ENCODE data around the gene FGF12.

The FGF12 gene

GRCh38 chr3:192496905-192497587 is 230.3 kb downstream of the FGF12 start:
- DNase-seq (ENCODE audit: low spot score), result no peak

- peak; percentile 10 for DNase-seq (ENCODE audit: low spot score)
Measured at GRCh38 chr3:192494174-192494573, 233.2 kb downstream of the FGF12 start.

- no peak for DNase-seq (ENCODE audit: low spot score)
Measured at GRCh38 chr3:192490720-192491119, 236.6 kb downstream of the FGF12 start.

- DNase-seq (ENCODE audit: low spot score), result no peak
Measured at GRCh38 chr3:192489579-192489978, 237.8 kb downstream of the FGF12 start.

- DNase-seq (ENCODE audit: low spot score), result no peak
Measured at GRCh38 chr3:192487033-192487432, 240.3 kb downstream of the FGF12 start.

- no peak for DNase-seq (ENCODE audit: low spot score)
Measured at GRCh38 chr3:192482809-192483208, 244.5 kb downstream of the FGF12 start.

GRCh38 chr3:192482391-192482790 is 244.9 kb downstream of the FGF12 start:
- no peak for DNase-seq (ENCODE audit: low spot score)

- DNase-seq (ENCODE audit: low spot score), result no peak
Measured at GRCh38 chr3:192481638-192482037, 245.7 kb downstream of the FGF12 start.

GRCh38 chr3:192467230-192468140 is 259.9 kb downstream of the FGF12 start:
- peak; percentile 19 for DNase-seq (ENCODE audit: low spot score)

- no peak for DNase-seq (ENCODE audit: low spot score)
Measured at GRCh38 chr3:192449036-192449435, 278.3 kb downstream of the FGF12 start.

- DNase-seq (ENCODE audit: low spot score), result no peak
Measured at GRCh38 chr3:192445770-192446644, 281.3 kb downstream of the FGF12 start.

- DNase-seq (ENCODE audit: low spot score), result no peak
Measured at GRCh38 chr3:192444791-192445106, 282.6 kb downstream of the FGF12 start.

GRCh38 chr3:192444096-192444790 is 283.1 kb downstream of the FGF12 start:
- peak; percentile 56 for DNase-seq (ENCODE audit: low spot score)

- no peak for DNase-seq (ENCODE audit: low spot score)
Measured at GRCh38 chr3:192435241-192435640, 292.1 kb downstream of the FGF12 start.

- DNase-seq (ENCODE audit: low spot score), result no peak
Measured at GRCh38 chr3:192434186-192434585, 293.2 kb downstream of the FGF12 start.

GRCh38 chr3:192433704-192434103 is 293.6 kb downstream of the FGF12 start:
- DNase-seq (ENCODE audit: low spot score), result no peak

- DNase-seq (ENCODE audit: low spot score), result no peak
Measured at GRCh38 chr3:192422997-192423342, 304.4 kb downstream of the FGF12 start.

GRCh38 chr3:192422321-192422996 is 304.9 kb downstream of the FGF12 start:
- DNase-seq (ENCODE audit: low spot score), result no peak

- DNase-seq (ENCODE audit: low spot score), result no peak
Measured at GRCh38 chr3:192419312-192419711, 308.0 kb downstream of the FGF12 start.

- no peak for DNase-seq (ENCODE audit: low spot score)
Measured at GRCh38 chr3:192417559-192418055, 309.7 kb downstream of the FGF12 start.

- no peak for DNase-seq (ENCODE audit: low spot score)
Measured at GRCh38 chr3:192417017-192417416, 310.3 kb downstream of the FGF12 start.
